IPS DF 6.9 (cell line): ENCODE results near the gene PIWIL4.

Experiments used
- DNase-seq: peaks from one replicate; pipeline ENCODE4 v3.0.0-alpha.2; 2013; ENCODE audit warnings: low read depth, low spot score
- H3K27ac ChIP-seq: one replicate; pipeline ENCODE4 v1.5.1; 2013; ENCODE audit warnings: low read length, control low read depth
- H3K27me3 ChIP-seq: 2 replicates; pipeline ENCODE4 v1.6.1; 2013; ENCODE audit warnings: mild to moderate bottlenecking, low read length; ENCODE audit not compliant: control insufficient read depth, insufficient read depth
- H3K36me3 ChIP-seq: 2 replicates; pipeline ENCODE4 v1.6.1; 2013; ENCODE audit warnings: low read length; ENCODE audit not compliant: control insufficient read depth, insufficient read depth
- H3K4me1 ChIP-seq: 2 replicates; pipeline ENCODE4 v1.6.1; 2013; ENCODE audit warnings: low read length; ENCODE audit not compliant: control insufficient read depth, insufficient read depth
- H3K4me3 ChIP-seq: 2 replicates; pipeline ENCODE4 v1.5.1; 2013; ENCODE audit warnings: mild to moderate bottlenecking, low read length
- H3K9me3 ChIP-seq: 2 replicates; pipeline ENCODE4 v1.6.1; 2013; ENCODE audit warnings: low read length, inconsistent platforms; ENCODE audit not compliant: control insufficient read depth, insufficient read depth
- WGBS: extraction: QIAGEN DNeasy Blood & Tissue Kit; methylation state at CpG from one replicate; pipeline ENCODE4 v1.1.7; 2013; ENCODE audit warnings: mixed read lengths, missing lambda C conversion rate; ENCODE audit not compliant: insufficient read length, insufficient coverage; 5-methylcytosine and 5-hydroxymethylcytosine counted together

The PIWIL4 gene

GRCh38 chr11:94567181-94567670 lies at the start of gene PIWIL4:
Gene PIWIL4 (plus strand): TSS chr11:94567368. CDS start chr11:94567519, 151 bp downstream.
- Histone ChIP-seq H3K9me3 (no peaks in the 10 kb centered on the region), H3K4me1 (no peaks in the 10 kb centered on the region), H3K27me3 (no peaks in the 10 kb centered on the region), H3K4me3 (no peak within 1 kb of the TSS), H3K36me3 (no peaks in the 10 kb centered on the region), H3K27ac (no peak within 1 kb of the TSS)
- no CpG with 5 or more reads among the region's 25 CpGs for WGBS
- no peak for DNase-seq

- Histone ChIP-seq H3K9me3 (no peaks in the 10 kb centered on the region), H3K27ac (no peak overlapping the region), H3K4me3 (no peak overlapping the region), H3K27me3 (no peaks in the 10 kb centered on the region), H3K36me3 (no peaks in the 10 kb centered on the region), H3K4me1 (no peaks in the 10 kb centered on the region)
- no peak for DNase-seq
- WGBS = no CpG with 5 or more reads among the region's 4 CpGs
Observed at GRCh38 chr11:94518300-94518699, 48.9 kb upstream of the PIWIL4 start.

GRCh38 chr11:94519478-94520084 lies 47.6 kb upstream of the PIWIL4 start:
- Histone ChIP-seq H3K9me3 (no peaks in the 10 kb centered on the region), H3K36me3 (no peaks in the 10 kb centered on the region), H3K4me3 (no peak overlapping the region), H3K27me3 (no peaks in the 10 kb centered on the region), H3K27ac (no peak overlapping the region), H3K4me1 (no peaks in the 10 kb centered on the region)
- no CpG with 5 or more reads among the region's 5 CpGs for WGBS
- no peak for DNase-seq

GRCh38 chr11:94521684-94522083 lies 45.5 kb upstream of the PIWIL4 start:
- no CpG with 5 or more reads among the region's 5 CpGs for WGBS
- Histone ChIP-seq H3K9me3 (no peaks in the 10 kb centered on the region), H3K36me3 (no peaks in the 10 kb centered on the region), H3K27me3 (no peaks in the 10 kb centered on the region), H3K4me1 (no peaks in the 10 kb centered on the region), H3K27ac (no peak overlapping the region), H3K4me3 (no peak overlapping the region)
- DNase-seq = no peak

- no CpG with 5 or more reads among the region's 1 CpG for WGBS
- H3K27ac ChIP-seq = no peak overlapping the region
- no peak for DNase-seq
Observed at GRCh38 chr11:94524341-94524740, 42.8 kb upstream of the PIWIL4 start.

GRCh38 chr11:94525546-94526324 lies 41.4 kb upstream of the PIWIL4 start:
- no peak overlapping the region for H3K27ac ChIP-seq
- DNase-seq = no peak
- H3K36me3 ChIP-seq = no peaks in the 10 kb centered on the region
- H3K4me1 ChIP-seq = no peaks in the 10 kb centered on the region
- H3K27me3 ChIP-seq = no peaks in the 10 kb centered on the region
- no CpG with 5 or more reads among the region's 5 CpGs for WGBS
- H3K9me3 ChIP-seq = no peaks in the 10 kb centered on the region
- H3K4me3 ChIP-seq = no peak overlapping the region

More at GRCh38 chr11:94524341-94524740, 42.8 kb upstream of the PIWIL4 start:
- Histone ChIP-seq H3K4me3 (no peak overlapping the region), H3K36me3 (no peaks in the 10 kb centered on the region), H3K27me3 (no peaks in the 10 kb centered on the region), H3K9me3 (no peaks in the 10 kb centered on the region), H3K4me1 (no peaks in the 10 kb centered on the region)

DNA sequence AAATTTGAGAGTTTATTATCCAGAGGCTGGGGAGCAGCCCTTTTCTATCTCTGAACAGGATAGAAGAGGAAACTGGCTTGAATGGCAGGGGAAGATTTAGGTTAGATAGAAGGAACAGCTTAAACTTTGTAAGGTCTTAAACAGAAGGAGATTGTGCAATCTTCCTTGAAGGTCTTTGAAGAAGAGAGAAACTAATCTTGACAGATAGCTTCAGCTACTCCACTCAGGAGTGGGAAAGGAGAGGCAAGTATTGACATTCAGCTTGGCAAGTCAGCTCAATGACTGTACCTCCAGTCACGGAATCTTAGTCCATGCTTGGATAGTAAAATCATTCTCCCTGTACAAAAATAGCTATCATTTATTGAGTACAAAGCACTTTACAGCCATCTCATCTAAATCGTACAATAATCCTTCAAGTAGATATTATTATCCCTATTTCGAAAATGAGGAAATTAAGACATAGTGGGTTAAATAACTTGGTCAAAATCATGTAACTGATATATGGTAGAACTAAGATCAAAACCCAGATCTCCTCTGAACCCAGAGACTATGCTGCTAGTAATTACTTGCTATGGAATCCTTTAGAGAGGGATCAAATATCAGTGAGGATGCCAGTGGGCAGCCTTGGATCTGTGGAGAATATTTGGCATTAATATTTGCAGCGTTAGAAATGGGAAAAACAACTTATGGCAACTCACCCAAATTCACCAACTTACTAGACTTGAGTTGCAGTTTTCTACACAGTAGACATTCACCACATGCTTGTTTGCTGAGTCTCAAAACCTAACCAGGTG lies 40.3 kb upstream of the PIWIL4 start:
- Histone ChIP-seq H3K9me3 (no peaks in the 10 kb centered on the region), H3K4me3 (no peak overlapping the region), H3K36me3 (no peaks in the 10 kb centered on the region), H3K4me1 (no peaks in the 10 kb centered on the region), H3K27me3 (no peaks in the 10 kb centered on the region), H3K27ac (no peak overlapping the region)
- DNase-seq = no peak
- WGBS = no CpG with 5 or more reads among the region's 4 CpGs

DNA sequence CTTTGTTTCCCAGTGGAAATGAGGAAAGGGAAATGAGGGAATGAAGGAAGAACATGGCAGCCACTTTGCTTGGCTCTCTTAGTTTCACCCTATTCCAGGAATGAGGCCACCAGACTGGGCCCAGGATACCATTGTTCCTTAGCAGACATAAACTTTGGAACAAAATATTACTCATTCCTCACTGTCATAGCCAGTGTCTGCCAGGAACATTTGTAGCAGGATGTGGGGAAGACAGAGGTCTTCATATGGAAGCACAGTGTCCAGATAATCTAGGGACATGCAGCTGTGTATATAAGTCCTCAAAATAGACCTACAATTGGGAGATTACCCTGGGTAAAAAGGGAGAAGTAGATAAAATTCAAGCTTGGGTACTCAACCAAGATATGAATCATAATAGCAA lies 38.6 kb upstream of the PIWIL4 start:
- no peak overlapping the region for H3K27ac ChIP-seq
- H3K4me3 ChIP-seq = no peak overlapping the region
- no peaks in the 10 kb centered on the region for H3K36me3 ChIP-seq
- no peaks in the 10 kb centered on the region for H3K4me1 ChIP-seq
- DNase-seq = no peak
- H3K9me3 ChIP-seq = no peaks in the 10 kb centered on the region
- H3K27me3 ChIP-seq = no peaks in the 10 kb centered on the region

GRCh38 chr11:94532211-94532610 lies 35.0 kb upstream of the PIWIL4 start:
- Histone ChIP-seq H3K36me3 (no peaks in the 10 kb centered on the region), H3K4me1 (no peaks in the 10 kb centered on the region), H3K27ac (no peak overlapping the region), H3K4me3 (no peak overlapping the region), H3K27me3 (no peaks in the 10 kb centered on the region), H3K9me3 (no peaks in the 10 kb centered on the region)
- DNase-seq = no peak
- no CpG with 5 or more reads among the region's 3 CpGs for WGBS

GRCh38 chr11:94533206-94533605 lies 34.0 kb upstream of the PIWIL4 start:
- no peaks in the 10 kb centered on the region for H3K9me3 ChIP-seq
- no peak overlapping the region for H3K4me3 ChIP-seq
- H3K27ac ChIP-seq = no peak overlapping the region
- no CpG with 5 or more reads among the region's 1 CpG for WGBS
- no peaks in the 10 kb centered on the region for H3K4me1 ChIP-seq
- H3K36me3 ChIP-seq = no peaks in the 10 kb centered on the region
- H3K27me3 ChIP-seq = no peaks in the 10 kb centered on the region
- DNase-seq = no peak
